CD4-positive, alpha-beta T cell treated with Interleukin-17A for 4 hours (primary cell): Measurements from ENCODE around the gene THBS3.
"Not testable (repeated sequence)": the region's sequence is repeated elsewhere in the genome, so short reads cannot be mapped to it uniquely, and the experiment has no call there.

ENCODE experiments used
- DNase-seq: peaks from one replicate; pipeline ENCODE4 v3.0.0-alpha.2; 2020; ENCODE audit warnings: mixed read lengths

THBS3 gene

DNA sequence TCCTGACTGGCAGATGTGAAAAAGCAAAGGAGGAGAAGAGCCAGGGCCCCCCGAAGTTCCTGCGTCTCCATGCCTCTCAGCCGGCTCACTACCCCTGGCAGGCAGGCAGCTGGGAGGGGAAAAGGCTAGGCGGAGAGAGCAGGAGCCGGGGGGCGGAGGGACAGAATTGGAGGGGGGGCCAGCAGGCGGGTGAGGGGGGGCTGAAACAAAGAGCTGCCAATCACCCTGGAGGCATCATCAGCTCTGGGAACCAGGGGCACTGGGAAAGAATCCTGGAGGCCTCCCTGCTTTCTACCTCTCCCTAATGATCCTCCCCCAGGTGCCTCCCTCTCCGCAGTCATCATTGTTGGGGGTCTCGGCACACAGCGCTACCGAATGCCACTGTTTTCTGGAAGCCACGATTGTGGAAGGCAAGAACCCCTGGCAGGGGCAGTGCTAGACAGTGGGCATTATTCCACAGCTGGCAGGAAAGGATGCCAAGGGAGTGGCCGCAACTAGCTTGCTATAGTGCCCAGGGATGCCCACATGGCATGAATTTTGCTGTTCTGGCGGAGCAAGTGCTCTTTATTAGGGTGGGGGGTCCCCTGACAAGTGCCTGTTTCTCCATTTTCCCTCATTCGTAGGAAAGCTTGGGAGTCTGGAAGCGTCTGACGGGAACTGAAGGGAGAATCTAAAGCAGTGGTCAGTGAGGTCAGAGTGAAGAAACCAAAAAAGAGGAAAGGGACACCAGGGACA lies at the start of gene THBS3:
Gene THBS3 (minus strand): TSS at position 92 of the 735 bp plus-strand sequence. CDS start 21 bp downstream, at position 71.
- DNase-seq = no peak

DNA sequence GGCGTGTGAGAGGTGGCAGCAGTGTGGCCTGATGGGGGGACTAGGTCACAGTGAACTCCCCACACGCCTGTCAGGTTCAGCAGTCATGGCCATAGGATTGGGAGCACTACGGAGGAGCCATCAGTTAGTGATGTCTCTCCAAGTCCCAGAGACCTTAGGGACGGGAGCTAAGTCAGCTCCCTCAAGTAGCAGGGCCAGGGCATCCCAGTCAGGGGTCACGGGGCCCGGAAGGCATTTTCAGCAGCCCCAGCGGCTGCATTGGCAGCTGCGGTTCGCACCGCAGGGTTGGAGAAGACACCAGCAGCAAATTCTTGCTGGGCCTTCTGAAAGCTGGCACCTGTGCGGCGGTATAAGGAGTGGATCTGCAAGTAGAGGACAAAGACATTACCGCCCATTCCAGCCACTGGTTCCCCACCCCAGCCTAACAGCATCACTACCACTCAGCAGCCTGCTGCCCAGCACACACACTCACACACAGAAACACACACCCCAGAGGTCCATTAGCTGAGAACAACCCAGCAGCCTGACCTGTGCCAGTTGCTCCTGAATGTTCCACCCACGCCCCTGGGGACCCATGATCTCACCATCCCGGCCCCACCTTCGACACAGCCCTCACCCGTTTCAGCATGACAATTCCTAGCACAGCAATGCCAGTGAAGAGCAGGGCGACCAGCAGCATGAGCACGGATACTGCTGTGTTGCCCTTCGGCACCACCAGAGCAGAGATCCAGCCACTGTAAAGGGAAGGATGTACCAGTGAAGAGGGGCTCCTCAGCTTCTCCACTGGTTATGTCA lies 48.6 kb upstream of the THBS3 start:
- DNase-seq = no peak

DNA sequence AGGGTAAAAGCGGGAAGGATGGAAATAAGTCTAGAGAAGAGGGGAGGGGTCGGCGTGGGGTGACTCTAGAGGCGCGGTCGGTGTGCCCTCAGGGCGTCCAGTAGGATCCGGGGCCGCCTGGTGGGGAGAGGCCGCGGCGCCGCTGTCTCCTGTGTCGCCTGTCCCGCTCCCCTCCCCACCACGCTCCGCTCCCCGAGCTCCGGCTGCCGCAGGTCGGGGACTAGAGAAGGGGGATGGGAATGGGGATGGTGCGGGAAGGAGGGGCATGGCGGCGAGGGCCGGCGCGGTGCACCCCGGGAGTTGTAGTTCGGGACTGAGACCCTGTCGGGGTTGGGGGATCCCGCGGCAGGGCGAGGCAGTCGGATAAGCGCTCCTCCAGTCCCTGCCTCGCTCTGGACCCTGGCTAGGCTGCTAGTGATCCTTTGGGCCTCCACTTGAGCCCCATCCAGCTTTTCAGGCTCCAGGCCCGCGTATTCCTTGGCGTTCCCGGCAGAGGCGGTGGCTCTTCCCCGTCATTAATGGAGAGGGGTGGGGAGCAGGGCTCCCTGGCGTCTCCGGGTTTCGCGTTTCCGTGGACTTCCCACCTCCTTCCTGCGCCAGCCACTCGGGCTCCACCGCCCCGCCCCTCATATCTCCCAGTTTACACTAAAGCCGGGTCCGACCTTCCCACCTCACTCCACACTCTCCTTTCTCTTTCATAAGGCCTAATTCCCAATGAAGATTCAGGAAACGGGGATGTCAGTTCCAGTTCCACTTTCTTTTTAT lies 47.7 kb upstream of the THBS3 start, which contains the start of gene ENTREP3:
Gene ENTREP3 (minus strand): TSS at position 241 of the 765 bp plus-strand sequence. CDS start 606 bp downstream, outside the sequence.
- peak; percentile 84 for DNase-seq

DNA sequence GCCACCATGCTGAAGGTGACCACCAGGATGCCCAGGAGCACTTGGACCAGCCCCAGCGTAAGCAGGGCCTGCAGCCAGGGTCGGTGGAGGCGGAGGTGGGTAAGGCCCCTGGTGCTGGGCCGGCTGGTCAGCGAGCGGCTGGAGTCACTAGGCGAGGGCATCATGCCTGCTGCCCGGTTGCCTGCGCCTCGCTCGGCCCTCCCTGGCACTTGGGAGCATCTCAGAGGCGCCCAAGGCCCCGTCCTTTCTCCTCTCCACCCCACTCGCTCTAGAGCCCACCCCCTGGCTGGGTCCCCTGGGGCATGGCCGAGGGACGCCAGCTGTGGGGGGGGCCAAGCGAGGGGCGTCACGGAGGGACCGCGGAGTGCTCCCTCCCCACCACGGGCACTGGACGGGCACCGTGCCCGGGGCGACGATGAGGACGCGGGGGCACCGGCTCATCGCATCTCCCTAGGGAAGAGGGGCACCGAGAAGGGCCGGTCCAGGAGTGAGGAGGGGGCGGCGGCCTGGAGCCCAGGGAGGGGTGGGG lies 47.1 kb upstream of the THBS3 start:
- DNase-seq = no peak

DNA sequence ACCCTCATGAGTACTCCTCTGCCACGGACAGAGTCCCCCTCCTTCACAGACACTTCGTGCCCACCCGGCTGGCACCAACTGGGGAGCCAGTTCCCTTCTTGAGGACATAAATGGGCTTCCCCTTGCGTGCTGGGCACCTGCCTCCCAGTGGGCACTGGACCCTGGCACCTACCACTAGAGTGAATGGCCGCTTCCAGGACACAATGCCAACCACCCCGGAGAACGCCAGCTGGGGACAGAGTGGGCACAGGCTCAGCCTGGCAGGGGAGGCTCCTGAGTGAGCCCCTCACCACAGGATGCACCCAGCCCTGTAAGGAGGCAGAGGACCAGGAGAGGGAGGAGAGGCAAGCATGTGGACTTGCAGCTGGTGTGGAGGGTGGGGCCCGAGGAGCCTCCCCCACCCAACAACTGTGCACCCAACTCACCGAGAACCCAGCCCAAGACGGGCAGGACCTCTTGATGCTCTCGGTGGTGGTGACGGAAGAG lies 46.6 kb upstream of the THBS3 start:
- no peak for DNase-seq

DNA sequence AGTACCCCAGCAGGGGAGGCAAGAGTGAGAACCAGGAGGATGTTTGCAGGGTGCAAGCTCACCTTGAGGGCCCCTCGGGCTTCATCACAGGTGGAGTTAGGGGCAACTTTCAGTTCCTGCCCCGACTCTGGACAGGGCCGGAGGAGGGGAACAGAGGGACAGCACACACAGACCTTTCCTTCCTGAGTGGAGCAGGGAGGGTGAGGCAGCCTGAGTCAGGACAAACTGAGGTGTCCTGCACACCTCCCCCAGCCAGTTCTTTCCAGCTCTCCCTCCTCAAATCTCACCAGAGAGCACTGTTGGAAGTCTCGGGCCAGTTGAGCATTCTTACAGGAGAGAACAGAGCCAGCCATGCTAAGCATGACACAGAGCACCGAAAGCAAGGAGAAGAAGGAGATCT lies 46.1 kb upstream of the THBS3 start:
- DNase-seq = no peak

DNA sequence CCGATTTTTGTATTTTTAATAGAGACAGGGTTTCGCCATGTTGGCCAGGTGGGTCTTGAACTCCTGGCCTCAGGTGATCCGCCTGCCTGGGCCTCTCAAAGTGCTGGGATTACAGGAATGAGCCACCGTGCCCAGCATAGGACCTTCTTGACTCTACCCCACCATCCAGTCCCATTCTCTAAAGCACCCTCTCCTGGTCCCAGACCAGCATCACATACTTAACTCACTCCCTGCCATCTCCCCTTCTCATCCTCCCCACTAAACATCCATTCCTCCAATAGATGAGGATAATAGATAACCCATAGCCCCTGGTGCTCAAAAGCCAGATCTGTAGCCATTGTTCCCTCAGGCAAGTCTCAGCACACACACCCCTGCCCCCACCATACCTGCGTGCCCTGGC lies 45.5 kb upstream of the THBS3 start:
- DNase-seq = no peak

DNA sequence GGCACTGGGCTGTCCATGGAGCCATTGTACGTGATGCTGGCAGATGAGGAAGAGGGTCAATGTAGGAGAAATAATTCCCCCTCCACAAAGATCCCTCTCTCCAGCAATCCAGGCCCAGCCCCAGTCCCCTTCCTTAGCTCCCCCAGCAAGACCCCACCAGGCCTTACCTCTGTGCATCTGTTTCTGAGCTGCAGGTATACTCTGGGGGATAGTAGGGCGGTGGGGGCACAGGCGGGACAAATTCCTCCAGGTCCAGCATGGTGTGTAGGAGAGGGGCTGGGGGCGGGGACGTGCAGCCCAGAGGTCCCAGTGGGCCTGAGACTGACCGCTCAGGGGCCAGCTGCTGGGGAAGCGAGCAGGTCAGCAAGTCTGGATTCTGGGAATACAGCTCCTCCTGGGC lies 43.9 kb upstream of the THBS3 start:
- no peak for DNase-seq

DNA sequence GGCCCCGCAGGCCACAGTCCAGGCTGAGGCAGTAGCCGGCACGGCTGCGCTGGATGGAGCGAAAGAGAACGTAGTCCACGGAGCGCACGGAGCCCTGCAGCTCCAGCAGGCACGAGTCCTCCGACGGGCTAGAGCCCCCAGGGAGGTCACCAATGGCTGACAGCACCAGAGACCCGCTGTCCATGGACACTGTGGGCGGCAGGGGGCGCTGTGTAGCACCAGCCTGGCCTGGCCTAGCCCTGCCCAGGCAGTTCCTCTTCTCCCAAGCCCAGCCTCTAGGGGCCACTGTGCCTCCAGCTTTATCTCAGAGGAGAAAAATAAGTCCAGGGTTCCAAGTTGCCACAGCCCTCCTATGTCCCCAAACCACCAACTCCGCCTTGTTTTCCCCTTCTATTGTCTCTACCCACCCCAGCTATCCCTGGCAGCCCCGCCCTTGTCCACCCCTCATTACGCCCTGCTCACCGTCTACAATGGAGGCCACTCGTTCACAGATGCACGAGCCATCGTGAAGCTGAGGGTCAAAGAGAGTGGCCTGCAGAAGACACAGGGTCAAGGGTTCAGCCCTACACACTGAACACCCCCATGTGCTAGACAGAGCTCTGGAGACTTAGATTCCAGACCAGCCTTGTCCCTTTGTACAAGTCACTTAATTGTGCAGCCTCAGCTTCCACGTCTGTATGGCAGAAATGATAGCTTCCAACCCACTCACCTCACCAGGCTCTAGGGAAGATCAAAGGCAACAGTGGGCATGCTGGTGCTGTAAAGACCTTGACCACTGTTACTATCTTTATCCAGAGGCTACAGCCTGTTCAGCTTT lies 43.1 kb upstream of the THBS3 start:
- DNase-seq = peak; percentile 98

DNA sequence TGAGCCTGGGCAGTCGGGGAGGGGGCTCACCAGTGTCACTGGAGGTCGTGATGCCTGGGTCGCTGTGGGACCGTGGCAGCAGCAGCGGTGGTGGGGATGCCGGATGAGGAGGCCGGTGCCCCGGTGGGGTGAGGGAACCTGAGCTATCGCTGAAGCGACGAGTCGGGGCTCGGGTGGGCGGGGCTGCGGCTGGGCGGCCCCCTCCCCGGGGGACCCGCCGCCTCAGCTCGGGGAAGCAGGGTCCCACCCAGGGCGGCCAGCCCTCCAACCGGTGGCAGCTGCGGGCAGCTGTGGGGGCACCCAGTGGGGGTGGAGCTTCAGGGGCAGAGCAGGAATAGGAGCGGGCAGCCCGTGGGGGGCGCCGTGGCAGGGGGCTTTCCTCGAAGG lies 42.5 kb upstream of the THBS3 start:
- DNase-seq = no peak

DNA sequence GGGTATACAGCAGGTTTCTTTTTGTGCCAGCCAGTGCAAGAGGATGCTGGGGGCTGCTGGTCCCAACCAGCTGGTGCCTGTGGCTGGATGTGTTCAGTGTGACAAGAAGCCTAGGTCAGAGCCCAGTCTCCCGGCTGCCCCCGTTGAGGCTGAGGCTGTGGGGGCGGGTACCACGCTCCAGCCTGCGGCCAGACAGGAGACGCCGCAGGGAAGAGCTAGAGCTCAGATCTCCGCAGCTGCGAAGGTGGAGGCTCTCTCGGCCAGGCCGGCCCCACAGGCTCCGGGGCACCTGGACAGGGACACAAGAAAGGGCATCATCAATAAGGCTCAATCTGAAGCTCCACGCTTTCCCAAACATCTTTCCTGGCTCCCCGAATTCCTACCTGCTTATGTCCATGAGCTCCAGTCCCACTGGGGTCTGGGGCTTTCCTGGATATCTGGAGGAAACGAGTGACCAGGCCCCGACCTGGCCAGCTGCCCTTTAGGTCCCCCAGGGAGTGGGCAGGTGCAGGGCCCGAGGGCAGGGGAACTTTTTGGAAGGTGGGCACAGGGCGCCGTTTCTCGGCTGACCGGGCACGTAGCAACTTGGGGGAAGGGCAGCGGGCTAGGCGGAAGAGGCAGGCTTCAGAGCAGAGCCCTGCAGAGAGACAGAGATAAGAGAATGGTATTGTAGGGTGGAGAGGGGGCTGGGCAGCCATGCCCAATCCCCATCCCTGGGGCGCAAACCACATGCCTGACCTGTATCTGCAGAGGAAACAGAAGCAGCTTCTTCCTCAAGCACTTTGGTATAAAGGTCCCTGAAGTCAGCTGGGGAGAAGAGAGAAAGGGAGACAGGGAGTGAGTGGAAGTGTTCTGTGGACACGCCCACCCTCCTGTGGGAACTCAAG lies 40.2 kb upstream of the THBS3 start:
- no peak for DNase-seq

DNA sequence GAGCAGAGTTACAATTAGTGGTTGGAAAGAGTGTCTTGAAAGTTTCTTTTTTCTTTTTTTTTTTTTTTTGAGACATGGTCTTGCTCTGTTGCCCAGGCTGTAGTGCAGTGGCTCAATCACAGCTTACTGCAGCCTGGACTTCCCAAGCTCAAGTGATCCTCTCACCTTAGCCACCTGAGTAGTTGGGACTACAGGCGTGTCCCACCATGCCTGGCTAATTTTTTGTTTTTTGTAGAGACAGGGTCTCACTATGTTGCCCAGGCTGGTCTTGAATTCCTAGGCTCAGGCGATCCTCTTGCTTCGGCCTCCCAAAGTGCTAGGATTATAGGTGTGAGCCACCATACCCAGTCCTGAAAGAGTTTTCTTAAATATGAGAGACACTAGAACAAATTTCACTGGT lies 39.1 kb upstream of the THBS3 start:
- not testable (repeated sequence) for DNase-seq

DNA sequence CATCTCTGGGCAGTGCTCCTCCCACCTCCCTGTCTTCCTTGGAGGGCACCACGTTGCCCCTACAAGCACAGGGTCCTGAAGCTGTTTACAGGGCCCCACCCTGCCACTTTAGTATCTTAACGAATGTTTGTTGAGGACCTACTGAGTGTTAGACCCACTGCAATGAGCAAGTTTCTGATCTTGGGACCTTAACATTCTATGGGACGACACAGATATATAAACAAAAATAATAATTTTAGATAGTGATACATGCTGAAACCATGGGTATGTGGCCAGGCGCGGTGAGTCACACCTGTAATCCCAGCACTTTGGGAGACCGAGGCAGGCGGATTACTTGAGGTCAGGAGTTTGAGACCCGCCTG lies 37.4 kb upstream of the THBS3 start:
- DNase-seq = no peak

DNA sequence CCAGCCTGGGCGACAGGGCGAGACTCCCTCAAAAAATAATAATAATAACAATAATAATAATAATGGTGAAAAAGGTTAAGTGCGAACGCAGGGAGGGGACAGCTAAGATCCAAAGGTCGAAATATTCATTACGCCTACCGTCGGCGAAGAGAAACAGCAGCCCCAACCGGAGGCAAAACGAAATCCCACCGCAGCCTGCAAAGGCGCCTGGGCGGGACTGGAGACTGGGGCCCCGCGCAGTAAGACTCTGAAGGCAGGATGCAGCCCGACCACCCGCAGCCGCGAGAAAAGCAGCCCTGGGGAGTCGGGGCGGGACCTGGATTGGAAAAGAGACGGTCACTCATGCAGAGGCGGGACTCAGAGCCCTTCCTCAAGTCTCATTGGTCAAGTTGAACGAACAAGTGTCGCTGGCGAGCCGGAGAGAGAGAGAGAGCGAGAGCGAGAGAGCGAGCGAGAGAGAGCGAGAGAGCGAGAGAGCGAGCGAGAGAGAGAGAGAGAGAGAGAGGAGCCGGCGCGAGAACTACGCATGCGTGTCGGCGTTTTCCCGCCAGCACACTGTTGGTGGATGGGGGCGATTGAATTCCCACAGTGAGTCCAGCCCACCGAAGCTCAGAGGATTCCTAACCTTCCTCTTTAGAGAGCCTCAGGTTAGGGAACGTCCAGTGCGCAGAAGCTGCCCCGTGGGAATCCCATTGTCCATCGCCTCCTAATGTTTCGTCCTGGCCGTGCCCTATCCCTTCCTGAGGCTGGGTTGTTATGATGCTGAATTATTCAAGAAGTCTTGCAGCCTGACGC lies 36.9 kb upstream of the THBS3 start:
- DNase-seq = peak; percentile 95

DNA sequence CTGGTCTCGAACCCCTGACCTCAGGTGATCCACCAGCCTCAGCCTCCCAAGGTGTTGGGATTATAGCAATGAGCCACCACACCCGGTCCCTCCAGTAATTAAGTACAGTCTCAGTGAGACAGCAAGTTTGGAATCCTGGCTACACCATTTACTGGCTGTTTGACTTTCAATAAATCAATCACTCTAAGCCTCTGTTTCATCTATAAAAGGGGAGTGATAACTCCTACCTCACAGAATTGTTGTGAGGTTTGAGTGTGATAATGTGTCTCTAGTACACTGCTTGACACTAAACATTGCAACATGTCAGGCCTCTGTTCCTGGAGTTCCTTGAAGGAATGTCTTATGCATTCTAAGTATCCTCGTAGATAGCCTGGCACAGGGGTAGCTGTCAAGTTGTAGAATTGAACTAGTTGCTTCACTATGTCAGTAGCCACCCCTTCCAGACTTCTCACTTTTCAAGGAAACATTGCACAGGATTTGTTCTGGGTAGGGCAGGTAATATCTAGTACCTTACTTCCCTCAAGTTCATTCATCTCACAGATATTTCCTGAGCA lies 35.2 kb upstream of the THBS3 start:
- no peak for DNase-seq

DNA sequence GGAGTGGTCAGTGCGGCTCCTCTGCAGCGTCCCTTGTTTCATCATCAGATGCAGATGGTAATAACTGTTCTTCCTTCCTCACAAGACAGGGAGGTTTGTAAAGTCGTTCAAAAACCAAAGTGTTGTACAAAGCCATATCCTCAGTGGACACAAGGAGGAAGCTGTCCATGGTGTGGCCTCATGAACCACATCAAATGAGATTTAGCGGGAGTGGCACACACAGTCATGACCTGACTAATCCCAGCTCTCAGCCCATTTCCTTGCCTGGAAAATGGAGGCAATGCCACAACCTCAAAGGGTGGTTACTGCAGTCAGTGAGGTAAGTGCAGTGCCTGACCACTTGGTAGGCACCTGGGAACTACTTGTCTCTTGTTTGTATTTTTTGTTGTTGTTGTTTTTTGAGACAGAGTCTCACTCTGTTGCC lies 34.2 kb upstream of the THBS3 start:
- no peak for DNase-seq

DNA sequence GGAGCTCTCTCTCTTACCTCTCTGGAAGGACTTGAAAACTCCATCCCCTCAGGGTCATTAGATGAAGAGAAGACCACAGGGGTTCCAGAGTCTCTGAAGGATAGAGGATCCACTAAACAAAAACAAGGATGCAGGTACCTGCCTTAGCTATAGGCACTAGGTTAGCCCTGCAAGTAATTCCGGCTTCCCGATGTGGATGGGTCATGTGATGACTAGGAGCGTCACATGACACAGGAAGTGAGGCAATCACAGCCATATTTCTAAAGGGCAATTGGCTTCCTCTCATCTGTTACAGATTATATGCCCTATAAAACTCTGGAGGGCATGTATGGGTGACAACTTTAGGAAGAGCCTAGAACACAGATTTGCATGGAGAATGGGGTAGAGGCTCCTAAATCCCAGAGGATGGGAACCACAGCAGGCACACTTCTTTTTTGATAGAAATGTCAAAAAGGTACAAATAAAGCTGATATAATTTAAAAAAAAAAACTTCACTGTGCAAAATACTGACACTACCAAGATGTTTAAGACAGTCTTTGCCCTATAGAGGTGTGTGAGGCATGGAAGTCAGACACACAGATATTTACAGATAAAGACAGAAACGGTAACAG lies 33.5 kb upstream of the THBS3 start:
- DNase-seq = peak; percentile 75

DNA sequence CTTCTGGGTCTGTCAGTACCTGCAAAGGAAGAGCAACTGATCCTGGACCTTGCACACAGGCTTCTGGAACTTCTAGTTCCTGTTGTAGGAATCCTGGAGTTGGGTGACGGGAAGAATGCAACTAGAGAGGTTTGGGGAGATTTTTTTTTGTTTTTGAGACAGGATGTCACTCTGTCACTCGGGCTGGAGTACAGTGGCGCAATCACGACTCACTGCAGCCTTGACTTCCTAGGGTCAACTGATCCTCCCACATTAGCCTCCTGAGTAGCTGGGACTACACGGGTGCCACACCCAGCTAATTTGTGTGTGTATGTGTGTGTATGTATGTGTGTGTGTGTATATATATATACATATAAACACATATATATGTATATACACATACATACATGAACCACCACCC lies 28.8 kb upstream of the THBS3 start:
- no peak for DNase-seq

DNA sequence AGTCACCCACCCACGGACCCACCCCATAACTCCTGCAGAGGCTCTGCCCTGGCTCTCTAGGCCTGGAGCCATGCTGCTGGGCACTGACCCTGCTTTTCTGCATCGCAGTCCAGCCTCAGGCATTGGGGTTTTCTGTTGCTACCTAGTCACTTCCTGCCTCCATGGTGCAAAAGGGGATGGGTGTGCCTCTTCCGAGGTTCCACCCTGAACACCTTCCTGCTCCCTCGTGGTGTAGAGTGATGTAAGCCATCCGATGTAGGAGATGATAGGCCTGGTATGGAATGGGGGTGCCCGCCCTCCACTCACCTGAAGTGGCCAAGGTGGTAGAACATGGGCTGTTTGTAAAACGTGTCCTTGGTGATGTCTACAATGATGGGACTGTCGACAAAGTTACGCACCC lies 27.7 kb upstream of the THBS3 start:
- DNase-seq = not testable (repeated sequence)
